Glomerular endothelial cell (primary cell): ENCODE results near the gene EFNB2. TPM values are rescaled to one million over a fixed set of nuclear protein-coding genes. Genes with fewer than 3 reads are reported as not detected.

ENCODE experiments used
- DNase-seq: peaks from one replicate; pipeline ENCODE4 v3.0.0-alpha.2; 2011; ENCODE audit warnings: low read depth, low spot score; ENCODE audit errors: extremely low read depth
- total RNA-seq: library from RNA; depleted of rRNA; stranded (reverse); fragments of >200 nt; gene quantifications from 2 replicates; pipeline ENCODE4 v1.2.3, GENCODE V29; 2015

The EFNB2 gene
- total RNA-seq, 1 donor from 2014 or later: 164 TPM

GRCh38 chr13:106551350-106551749 is 15.9 kb upstream of the EFNB2 start:
- no peak for DNase-seq

GRCh38 chr13:106550570-106551135 is 15.2 kb upstream of the EFNB2 start:
- no peak for DNase-seq

- DNase-seq: no peak
These were observed 12.7 kb upstream of the EFNB2 start for GRCh38 chr13:106548064-106548696.

GRCh38 chr13:106541826-106542225 is 6.4 kb upstream of the EFNB2 start:
- DNase-seq: no peak

- DNase-seq: no peak
These were observed 5.2 kb upstream of the EFNB2 start for GRCh38 chr13:106540613-106541012.

- DNase-seq: no peak
These were observed 2.1 kb upstream of the EFNB2 start for GRCh38 chr13:106537521-106537920.

- no peak for DNase-seq
These were observed 977 bp upstream of the EFNB2 start for GRCh38 chr13:106536244-106537034.

- DNase-seq: no peak
These were observed 567 bp downstream of the EFNB2 start for GRCh38 chr13:106534639-106535551.

- no peak for DNase-seq
These were observed 1.4 kb downstream of the EFNB2 start for GRCh38 chr13:106533943-106534638.

GRCh38 chr13:106533101-106533942 is 2.1 kb downstream of the EFNB2 start:
- DNase-seq: no peak

GRCh38 chr13:106532111-106532929 is 3.1 kb downstream of the EFNB2 start:
- no peak for DNase-seq

- no peak for DNase-seq
These were observed 4.4 kb downstream of the EFNB2 start for GRCh38 chr13:106530980-106531481.

- no peak for DNase-seq
These were observed 5.2 kb downstream of the EFNB2 start for GRCh38 chr13:106530171-106530851.

GRCh38 chr13:106529415-106530170 is 5.9 kb downstream of the EFNB2 start:
- no peak for DNase-seq

GRCh38 chr13:106528718-106529414 is 6.6 kb downstream of the EFNB2 start:
- DNase-seq: no peak

GRCh38 chr13:106527826-106528225 is 7.6 kb downstream of the EFNB2 start:
- DNase-seq: no peak

- no peak for DNase-seq
These were observed 8.0 kb downstream of the EFNB2 start for GRCh38 chr13:106527445-106527801.
